Urinary bladder (tissue), 4 donors: ENCODE data around the gene STMP1. TPM values are rescaled to one million over a fixed set of nuclear protein-coding genes. Genes with fewer than 3 reads are reported as not detected.

Experiments
- DNase-seq: peaks from one replicate; pipeline ENCODE4 v3.0.0-alpha.2; 2015; ENCODE audit errors: extremely low spot score
- H3K27ac ChIP-seq: one replicate; pipeline ENCODE4 v1.5.1; 2013; ENCODE audit warnings: low read depth, mild to moderate bottlenecking, moderate library complexity
- H3K36me3 ChIP-seq: one replicate; pipeline ENCODE4 v1.6.1; 2013; ENCODE audit warnings: mild to moderate bottlenecking, moderate library complexity; ENCODE audit not compliant: insufficient read depth
- H3K4me1 ChIP-seq: one replicate; pipeline ENCODE4 v1.6.1; 2013; ENCODE audit warnings: mild to moderate bottlenecking, moderate library complexity; ENCODE audit not compliant: insufficient read depth
- H3K4me3 ChIP-seq: one replicate; pipeline ENCODE4 v1.5.1; 2013; ENCODE audit warnings: low read depth, low read length
- WGBS: extraction: QIAGEN DNeasy Blood & Tissue Kit; methylation state at CpG from one replicate; pipeline ENCODE4 v1.1.7; 2013; 5-methylcytosine and 5-hydroxymethylcytosine counted together
- polyA plus RNA-seq: library from polyadenylated mRNA; stranded (reverse); fragments of 200-250 nt; gene quantifications from one replicate; pipeline ENCODE4 v1.2.3, GENCODE V29; 2013
- total RNA-seq: library from RNA; depleted of rRNA; stranded (reverse); fragments of >200 nt; gene quantifications from one replicate; pipeline ENCODE4 v1.2.3, GENCODE V29; 2014
- donor health status: healthy with polysubstance abuse.
- donor health status: healthy.

The STMP1 gene
- total and polyA plus RNA-seq, 2 donors: 34.2 to 36.7 TPM

DNA sequence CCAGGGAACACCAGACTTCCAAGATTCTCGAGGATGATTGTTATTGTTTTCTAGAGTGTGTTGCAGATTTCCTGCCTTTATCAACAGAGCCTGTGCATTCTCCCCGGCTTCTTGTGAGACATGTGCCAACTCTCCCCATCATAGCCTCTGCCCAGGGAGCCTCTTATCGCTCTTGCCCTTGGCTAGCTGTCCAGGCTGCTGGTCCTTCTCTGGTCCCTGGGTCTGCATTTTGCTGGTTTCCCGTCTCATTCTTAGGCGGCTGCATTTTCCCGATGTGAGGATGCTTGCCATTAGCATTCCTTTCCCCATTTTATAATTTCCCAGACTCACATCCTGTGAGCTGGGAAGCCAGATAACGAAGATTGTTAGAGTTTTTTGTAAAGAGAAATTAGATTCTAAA is 50.5 kb downstream of the STMP1 start:
- WGBS: 42% methylated on average over 7 of the region's 7 CpGs
- Histone ChIP-seq H3K36me3 (no peaks in the 10 kb centered on the region), H3K27ac (no peak overlapping the region), H3K4me1 (no peaks in the 10 kb centered on the region), H3K4me3 (no peak overlapping the region)
- no peak for DNase-seq

DNA sequence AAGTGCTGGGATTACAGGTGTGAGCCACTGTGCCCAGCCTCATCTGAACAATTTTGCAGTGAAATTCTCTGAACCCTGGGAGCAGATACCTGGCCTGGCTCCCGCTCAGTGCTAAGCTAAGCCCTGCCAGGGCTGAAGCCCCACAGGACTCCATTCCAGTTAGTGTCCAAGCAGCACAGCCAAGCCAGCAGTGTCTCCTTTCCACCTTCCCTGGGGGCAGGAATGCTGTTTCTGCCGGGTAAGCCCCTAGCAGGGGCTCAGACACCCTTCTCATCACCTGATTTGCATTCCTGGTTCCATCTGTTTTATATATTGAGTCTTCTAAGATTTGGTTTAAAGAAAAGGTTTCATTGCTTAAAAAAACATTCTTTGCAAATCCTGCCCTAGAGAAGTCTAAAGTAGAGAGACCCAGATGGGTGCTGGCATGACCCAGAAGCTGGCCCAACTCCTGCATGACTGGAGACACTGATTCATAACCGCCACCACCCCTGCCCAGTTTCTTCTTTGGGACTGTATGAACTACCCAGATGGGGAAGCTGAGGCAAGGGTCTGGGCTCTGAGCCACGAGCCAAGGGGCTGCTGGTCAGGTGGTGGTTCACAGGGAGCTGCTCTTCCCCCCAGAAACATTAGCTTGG is 51.6 kb downstream of the STMP1 start:
- 79% methylated on average over 4 of the region's 4 CpGs for WGBS
- Histone ChIP-seq H3K4me3 (no peak overlapping the region), H3K4me1 (no peaks in the 10 kb centered on the region), H3K27ac (no peak overlapping the region), H3K36me3 (no peaks in the 10 kb centered on the region)
- no peak for DNase-seq

DNA sequence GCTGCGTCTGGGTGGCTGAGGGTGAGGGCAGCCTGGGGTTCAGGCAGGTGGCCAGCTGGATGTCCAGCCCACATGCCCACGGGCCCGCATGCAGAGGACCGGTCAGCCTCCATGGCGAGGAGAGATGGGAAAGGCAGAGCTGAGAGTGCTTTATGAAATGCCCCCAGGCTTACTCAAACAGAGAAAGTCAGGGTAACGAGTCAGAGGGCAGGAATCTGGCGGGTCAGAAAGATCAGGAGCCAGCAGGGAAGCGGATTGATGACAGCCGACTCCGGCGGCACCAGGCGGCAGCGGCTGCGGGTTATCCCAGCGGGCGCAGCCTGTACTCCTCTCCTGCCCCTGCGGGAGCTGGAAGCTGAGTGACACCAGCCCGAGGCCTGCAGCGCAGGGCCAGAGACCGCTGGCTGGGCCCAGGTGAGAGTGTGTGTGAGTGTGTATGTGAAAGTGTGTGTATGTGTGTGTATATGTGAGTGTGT is 52.3 kb downstream of the STMP1 start:
- DNase-seq: no peak
- Histone ChIP-seq H3K36me3 (no peaks in the 10 kb centered on the region), H3K4me3 (no peak overlapping the region), H3K27ac (no peak overlapping the region), H3K4me1 (no peaks in the 10 kb centered on the region)
- WGBS: 84% methylated on average over 20 of the region's 20 CpGs

DNA sequence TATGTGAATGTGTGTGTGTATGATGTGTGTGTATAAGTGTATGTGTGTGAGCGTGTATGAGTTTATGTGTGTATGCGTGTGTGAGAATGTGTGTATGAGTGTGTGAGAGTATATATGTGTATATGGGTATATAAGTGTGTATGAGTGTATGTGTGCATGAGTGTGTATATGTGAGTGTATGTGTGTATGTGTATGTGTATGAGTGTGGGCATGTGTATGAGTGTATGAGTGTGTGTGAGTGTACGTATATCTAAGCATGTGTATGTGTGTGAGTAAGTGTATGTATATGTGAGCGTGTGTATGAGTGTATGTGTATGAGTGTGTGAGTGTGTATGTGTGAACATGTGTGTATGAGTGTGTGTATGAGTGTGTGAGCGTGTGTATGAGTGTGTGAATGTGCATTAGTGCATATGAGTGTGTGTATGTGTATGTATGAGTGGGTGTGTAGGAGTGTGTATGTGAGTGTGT is 52.8 kb downstream of the STMP1 start:
- H3K36me3 ChIP-seq: no peaks in the 10 kb centered on the region
- no peak overlapping the region for H3K4me3 ChIP-seq
- WGBS: 98% methylated on average over 5 of the region's 5 CpGs
- H3K27ac ChIP-seq: no peak overlapping the region
- no peaks in the 10 kb centered on the region for H3K4me1 ChIP-seq
- DNase-seq: no peak

DNA sequence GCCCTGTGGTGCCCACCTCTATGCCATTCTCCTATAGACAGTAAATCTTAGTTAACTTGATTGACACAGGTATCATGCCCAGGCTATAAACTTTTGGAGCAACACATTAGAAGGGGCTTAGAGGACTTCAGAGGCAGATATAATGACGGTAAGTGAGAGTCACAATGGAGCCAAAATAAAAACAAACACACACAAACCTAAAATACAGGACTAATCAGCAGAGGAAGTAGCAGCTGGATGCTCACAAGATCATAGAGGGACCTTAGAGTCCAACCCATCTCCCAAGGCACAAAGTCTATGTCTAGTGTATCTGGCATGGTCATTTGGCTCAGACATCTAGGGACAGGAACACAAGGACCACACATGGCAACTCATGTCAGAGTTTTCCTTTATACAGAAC is 53.4 kb downstream of the STMP1 start:
- DNase-seq: no peak
- Histone ChIP-seq H3K4me3 (no peak overlapping the region), H3K27ac (no peak overlapping the region), H3K4me1 (no peaks in the 10 kb centered on the region), H3K36me3 (no peaks in the 10 kb centered on the region)
- WGBS: 72% methylated on average over 1 of the region's 1 CpG

DNA sequence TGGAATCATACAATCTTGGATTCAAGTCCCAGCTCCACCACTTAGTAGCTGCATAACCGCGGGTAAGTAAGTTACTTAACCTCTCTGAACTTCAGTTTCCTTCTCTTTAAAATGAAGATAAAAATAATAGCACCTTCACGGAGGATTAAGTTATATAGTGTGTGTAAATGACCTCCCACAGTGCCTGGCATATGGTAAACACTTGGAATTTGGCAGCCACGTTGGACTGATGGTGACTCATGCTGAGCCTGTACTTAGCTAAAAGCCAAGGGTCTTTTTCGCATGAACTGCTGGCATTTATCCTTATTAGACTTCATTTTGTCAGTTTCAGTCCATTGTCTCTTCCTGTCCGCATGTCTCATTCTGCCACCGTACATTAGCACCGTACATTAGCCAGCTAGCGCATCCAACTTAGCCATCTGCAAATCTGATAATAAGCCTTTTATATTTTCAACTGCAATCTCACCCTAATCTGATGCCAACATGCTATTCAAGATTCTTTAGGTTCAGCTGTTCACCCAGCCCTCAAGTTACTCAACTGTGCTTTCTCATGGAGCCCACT is 54.4 kb downstream of the STMP1 start:
- H3K4me3 ChIP-seq: no peak overlapping the region
- H3K4me1 ChIP-seq: no peaks in the 10 kb centered on the region
- 51% methylated on average over 9 of the region's 9 CpGs for WGBS
- H3K27ac ChIP-seq: no peak overlapping the region
- DNase-seq: no peak
- H3K36me3 ChIP-seq: no peaks in the 10 kb centered on the region

DNA sequence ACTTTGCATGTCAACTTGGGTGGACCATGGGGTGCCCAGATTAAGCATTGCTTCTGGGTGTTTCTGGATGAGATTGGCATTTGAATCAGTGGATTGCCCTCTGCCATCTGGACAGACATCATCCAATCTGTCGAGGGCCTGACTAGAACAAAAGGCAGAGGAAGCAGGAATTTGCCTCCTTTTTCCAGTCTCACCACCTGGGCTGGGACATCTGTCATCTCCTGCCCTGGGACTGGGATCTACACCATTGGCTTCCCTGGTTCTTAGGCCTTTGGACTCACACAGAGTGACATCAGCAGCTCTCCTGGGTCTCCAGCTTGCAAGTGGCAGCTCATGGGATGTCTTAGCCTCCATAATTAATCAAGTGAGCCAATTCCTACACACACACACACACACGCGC is 55.4 kb downstream of the STMP1 start:
- H3K27ac ChIP-seq: no peak overlapping the region
- 81% methylated on average over 3 of the region's 3 CpGs for WGBS
- no peak overlapping the region for H3K4me3 ChIP-seq
- no peak for DNase-seq
- H3K4me1 ChIP-seq: no peaks in the 10 kb centered on the region
- no peaks in the 10 kb centered on the region for H3K36me3 ChIP-seq

DNA sequence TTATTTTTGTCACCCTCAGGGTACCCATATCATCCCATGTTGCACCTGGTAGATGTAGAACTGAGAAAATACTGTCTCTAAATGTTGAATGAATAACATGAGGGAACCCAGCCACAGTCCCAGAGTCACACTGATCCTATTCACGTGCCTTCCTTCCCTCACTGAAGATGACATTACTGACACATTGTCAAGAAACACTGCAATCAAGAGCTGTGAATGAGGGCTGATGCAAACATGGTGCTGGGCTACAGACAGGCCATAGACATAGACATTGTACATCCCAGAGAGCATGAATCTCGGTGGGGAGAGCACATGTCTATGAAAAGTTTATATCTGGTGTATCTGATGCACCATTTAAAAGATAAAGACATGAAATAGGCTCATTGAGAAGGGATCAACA is 55.9 kb downstream of the STMP1 start:
- H3K36me3 ChIP-seq: no peaks in the 10 kb centered on the region
- no peak overlapping the region for H3K4me3 ChIP-seq
- H3K4me1 ChIP-seq: no peaks in the 10 kb centered on the region
- 94% methylated on average over 2 of the region's 2 CpGs for WGBS
- no peak overlapping the region for H3K27ac ChIP-seq
- no peak for DNase-seq

DNA sequence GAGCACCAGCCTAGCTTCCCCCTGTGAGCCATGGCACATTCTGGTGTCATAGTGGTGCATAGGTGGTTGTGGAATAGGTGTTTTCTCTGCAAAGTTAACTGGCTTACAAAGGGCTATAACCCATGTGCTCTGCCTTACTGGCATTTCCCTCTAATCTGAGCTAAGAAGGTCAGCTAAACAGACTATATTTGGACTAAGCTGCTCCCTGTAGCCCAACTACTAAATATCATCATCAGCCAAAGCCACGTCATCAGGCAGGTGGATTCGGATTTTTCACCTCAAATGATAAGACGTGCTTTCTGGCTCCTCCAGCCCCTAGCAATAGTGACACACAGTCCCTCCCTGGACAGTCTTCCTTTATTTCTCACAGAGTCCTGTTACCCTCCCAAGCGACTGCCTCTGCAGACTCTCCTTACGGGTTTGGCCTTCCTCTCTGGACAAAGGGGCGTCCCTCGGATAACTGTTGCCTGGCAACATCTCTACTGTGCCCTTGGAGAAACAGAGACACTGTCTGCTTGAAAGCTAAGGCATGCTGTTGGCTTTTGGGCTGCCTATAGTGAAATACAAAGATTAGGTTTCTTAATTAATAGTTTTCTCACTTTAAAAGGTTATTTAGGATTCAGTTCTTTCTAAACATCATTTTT is 56.6 kb downstream of the STMP1 start:
- 49% methylated on average over 7 of the region's 7 CpGs for WGBS
- H3K4me1 ChIP-seq: no peaks in the 10 kb centered on the region
- no peak overlapping the region for H3K27ac ChIP-seq
- H3K36me3 ChIP-seq: no peaks in the 10 kb centered on the region
- no peak overlapping the region for H3K4me3 ChIP-seq
- no peak for DNase-seq

DNA sequence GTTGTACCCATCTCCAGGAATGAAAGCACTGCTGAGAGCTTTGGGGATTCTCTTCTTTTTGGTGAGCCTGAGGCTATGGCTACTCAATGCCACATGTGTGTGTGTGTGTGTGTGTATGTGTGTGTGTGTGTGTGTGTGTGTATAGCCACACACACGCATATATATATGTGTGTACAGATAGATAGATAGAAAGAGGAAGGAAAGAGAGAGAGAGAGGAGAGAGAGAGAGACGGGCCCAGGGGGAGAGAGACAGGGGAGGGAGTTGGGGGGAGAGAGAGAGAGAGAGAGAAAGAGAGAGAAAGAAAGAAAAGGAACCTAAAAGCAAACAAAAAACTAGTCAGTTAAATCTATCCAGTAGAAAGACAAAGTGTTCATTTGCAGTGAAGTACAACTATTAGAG is 57.4 kb downstream of the STMP1 start:
- no peak for DNase-seq
- H3K4me1 ChIP-seq: no peaks in the 10 kb centered on the region
- no peak overlapping the region for H3K4me3 ChIP-seq
- WGBS: 35% methylated on average over 2 of the region's 2 CpGs
- H3K36me3 ChIP-seq: no peaks in the 10 kb centered on the region
- H3K27ac ChIP-seq: no peak overlapping the region

DNA sequence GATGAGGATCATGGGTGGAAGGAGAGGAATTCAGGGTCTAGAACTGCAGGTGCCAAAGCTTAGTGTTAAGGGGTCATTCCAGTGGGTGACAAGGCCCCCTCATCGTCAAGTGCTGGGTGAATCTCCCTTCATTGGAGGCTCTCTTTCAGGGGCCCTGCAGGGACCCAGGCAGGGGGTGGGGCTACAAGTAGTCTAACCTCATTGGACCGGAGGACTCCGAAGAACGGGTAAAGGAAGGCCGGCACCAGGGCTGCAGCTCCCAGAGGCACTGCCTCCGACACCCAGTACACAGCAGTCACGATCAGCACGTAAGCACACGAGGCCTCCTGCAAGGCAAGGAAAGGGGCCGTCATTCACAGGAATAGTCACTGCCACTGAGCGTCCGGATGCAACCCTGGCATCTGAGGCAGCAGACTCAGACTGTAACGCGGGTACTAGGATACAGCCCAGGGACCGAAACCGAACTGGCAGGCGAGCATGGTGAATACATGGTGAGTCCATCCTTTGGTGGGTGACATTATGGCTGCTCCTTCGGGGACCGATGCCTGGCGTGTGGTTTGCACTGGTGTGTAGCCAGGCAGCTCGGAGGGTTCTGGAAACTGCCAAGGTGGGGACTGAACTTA is 59.0 kb downstream of the STMP1 start:
- H3K4me1 ChIP-seq: no peaks in the 10 kb centered on the region
- WGBS: 96% methylated on average over 21 of the region's 21 CpGs

DNA sequence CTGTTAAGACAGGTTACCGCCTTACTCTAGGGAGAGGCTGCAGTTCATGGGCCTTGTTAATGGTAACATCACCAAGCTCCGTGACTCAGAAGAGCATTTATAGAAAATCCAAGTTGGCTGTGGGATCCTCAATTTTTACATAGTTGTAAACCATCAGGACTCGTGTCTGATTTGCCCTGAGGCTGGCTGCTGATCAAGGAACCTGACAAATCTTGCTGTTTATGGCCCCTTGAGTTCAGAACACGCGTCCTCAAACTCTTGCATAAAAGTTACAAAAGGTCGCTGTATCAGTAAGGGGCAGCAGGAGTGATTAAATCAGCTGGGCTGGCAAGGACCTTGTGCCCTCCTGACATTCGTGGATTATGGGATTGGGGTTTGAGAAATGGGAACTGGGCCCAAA is 61.1 kb downstream of the STMP1 start:
- 77% methylated on average over 7 of the region's 7 CpGs for WGBS

More for the DNA sequence above, 59.0 kb downstream of the STMP1 start:
- no peak overlapping the region for H3K27ac ChIP-seq
- no peak for DNase-seq
- no peaks in the 10 kb centered on the region for H3K36me3 ChIP-seq
- no peak overlapping the region for H3K4me3 ChIP-seq

More for the DNA sequence above, 61.1 kb downstream of the STMP1 start:
- no peak for DNase-seq
- Histone ChIP-seq H3K27ac (no peak overlapping the region), H3K4me1 (no peaks in the 10 kb centered on the region), H3K4me3 (no peak overlapping the region), H3K36me3 (no peaks in the 10 kb centered on the region)
